OCI-LY1 (cell line): ENCODE results near the gene C10orf67.

ENCODE experiments used
- CTCF ChIP-seq: fragments of 200-600 bp; sonication (generic), shearing (Covaris generic); IDR thresholded peaks from 2 replicates; pipeline ENCODE4 v1.5.1; 2017; ENCODE audit warnings: mild to moderate bottlenecking, antibody characterized with exemption, low read length, moderate library complexity, mixed read lengths
- EZH2 ChIP-seq: fragments of 200-600 bp; sonication (generic), shearing (Covaris generic); IDR thresholded peaks from 2 replicates; pipeline ENCODE4 v1.8.0; 2017; ENCODE audit warnings: borderline replicate concordance, mixed run types, mild to moderate bottlenecking, antibody characterized with exemption, low read length, moderate library complexity, mixed read lengths

GRCh38 chr10:23187155-23187554, 157.4 kb downstream of the C10orf67 start:
- no peak for TF ChIP-seq CTCF
- no peak for TF ChIP-seq EZH2
